HG03066 (cell line): Measurements from ENCODE around the gene CCDC134.

Experiments
- ATAC-seq: cut with Tn5 transposase; IDR thresholded peaks from one replicate; pipeline ENCODE4 v1.9.1; 2021; ENCODE audit warnings: low read depth; ENCODE audit not compliant: unreplicated experiment

Gene CCDC134

DNA sequence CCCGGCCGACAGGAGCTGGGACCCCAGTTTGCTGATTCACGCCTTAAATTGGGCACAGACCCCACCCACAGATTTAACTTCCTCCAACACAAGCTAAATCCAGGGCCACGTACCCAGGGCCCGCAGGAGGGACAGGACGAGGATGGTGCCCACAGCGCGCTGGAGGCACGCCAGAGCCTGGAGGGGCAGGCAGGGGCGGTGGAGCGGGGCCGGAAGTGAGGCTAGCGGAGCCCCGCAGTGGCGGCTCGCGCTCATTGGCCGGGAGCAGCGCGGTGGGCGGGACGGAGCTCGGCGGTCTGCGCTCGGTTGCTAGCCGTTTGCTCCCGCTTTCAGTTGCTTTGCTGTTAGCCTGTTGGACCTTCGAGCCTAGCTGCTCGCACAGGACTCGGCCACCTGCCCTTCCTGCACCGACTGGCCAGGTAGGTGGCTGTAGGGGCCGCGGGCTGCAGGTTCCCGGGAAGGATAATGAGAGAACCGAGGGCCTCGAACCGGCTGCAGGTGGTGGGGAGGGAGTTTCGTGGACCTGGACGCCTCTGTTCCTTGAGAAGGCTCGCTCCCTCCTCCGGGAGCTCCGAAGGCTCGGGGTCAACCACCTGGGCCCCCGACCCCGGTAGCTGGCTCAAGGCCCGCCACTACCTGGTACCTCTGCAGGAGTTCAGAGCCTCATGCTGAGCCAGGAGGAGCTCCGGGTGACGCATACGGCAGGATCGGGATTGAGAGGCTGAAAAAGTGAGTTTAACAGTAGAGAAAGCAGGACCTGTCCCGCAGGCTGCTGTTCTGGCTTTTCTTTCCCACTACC, at the start of gene CCDC134:
CCDC134 (plus strand) TSS at position 332 of the 799 bp plus-strand sequence. CDS start 8,212 bp downstream, outside the sequence.
- peak; percentile 86 for ATAC-seq

DNA sequence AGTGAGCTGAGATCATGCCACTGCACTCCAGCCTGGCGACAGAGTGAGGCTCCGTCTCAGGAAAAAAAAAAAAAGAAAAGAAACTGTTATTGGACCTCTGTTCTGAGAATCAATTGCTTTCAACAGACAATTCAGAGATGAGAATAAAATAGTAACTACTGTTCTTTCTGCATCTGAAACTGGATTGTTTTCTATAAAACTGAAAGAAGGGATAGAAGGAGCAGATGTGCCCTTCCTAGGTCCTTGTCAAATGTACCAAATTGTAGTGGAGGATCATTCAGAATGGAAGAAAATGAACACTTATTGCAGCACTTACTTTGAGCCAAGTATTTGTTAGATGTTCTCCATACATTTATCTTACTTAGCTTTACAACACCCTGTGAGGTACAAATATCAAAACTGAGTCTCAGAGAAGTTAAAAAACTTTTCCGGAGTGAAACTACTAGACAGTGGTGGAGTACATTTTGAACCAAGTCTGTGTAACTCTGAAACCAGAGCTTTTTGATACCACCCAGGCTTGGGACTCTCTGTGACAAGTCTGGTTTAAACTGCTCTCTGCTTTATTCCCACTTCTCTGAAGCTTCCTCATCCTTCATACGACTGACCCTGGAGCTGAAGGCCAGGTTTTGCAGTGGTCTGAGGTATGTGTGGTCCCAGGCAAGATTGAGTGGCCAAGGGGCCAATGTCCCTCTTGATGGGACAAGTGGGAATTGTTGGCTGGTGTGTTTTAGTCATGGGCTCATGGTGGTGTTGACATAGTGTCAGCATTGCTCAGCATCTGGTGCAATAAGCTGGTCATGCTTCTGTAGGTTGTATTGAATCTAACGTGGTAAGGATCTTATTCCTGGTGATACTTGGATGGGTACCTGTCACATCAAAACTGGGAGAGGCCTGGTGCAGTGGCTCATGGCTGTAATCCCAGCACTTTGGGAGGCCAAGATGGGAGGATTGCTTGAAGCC, 48.2 kb upstream of the CCDC134 start:
- ATAC-seq, result no peak

DNA sequence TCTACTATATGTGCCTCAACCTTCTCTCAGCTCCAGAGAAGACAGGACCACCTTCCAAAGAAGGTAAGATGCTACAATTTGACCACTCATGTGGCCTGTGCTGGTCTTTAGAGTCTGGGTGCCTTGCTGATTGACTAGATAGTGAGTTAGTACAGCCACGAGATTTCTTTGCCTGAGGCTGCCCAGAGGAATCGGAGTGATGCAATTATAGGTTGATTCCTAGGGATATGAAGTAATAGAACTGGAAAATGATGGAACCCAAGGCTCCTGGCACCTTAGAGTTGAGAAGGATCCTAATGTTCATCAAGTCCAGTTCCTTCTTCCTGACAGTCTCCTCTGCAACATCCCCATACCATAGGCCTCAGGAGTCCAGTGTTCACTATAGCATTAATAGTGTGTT, 46.5 kb upstream of the CCDC134 start:
- ATAC-seq, result no peak

DNA sequence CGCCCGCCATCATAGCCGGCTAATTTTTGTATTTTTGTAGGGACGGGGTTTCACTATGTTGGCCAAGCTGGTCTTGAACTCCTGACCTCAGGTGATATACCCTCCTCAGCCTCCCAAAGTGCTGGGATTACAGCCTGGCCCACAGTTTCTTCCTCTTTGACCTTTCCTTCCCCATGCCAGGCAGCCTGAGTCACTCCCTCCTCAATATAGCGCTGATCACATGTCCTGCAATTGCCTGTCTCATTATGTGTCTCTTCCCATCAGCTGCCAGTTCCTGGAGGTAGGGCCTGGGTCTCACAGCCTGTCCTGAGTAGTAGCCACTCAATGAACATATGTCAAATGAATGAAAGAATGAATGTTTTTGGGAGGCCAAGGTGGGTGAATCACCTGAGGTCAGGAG, 43.0 kb upstream of the CCDC134 start:
- ATAC-seq, result no peak

DNA sequence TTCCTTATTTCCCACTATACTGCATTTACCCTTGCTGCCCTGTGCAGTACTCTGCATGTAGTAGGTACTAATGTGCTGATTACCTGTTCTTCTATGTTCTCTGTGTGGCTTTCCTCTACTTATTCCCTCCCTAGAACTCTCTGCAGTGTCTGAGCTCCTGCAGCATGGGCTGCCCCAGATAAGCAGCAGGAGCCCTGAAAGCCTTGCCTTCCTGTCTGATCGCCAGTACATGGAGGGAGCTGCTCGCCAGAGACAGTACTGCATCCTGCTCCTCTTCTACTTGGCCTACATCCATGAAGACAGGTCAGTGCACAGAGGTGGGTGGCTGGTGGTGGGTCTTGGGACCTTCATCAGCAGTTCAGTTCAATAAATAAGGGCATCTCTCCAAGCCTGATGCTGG, 42.2 kb upstream of the CCDC134 start:
- ATAC-seq, result no peak

DNA sequence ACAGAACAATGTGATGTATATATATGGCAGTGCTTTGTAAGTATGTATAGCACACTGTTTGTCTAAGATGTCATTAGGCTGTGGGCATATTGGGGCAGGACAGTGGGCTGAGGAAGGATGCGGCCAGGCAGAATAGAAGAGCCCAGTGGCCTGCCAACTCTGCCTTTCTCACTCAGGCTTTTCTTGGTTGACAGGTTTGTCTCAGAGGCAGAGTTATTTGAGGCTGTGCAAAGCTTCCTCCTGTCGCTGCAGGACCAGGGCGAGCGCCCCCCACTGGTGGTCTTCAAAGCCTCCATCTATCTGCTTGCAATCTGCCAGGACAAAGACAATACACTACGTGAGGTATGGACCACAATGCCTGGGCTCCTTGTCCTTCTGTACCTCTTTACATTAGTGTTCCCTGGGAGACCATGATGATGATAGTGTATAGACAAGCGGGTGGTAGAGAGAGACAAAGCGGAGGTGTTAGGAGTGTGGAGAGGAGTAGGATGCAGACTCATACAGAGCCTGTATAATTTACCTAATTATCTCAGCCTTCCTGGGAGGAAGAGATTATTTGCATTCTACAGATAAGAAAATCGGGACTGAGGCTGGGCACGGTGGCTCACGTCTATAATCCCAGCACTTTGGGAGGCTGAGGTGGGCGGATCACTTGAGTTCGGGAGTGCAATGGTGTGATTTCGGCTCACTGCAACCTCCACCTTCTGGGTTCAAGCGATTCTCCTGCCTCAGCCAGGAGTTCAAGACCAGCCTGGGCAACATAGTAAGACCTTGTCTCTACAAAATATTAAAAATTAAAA, 37.3 kb upstream of the CCDC134 start:
- ATAC-seq, result no peak

DNA sequence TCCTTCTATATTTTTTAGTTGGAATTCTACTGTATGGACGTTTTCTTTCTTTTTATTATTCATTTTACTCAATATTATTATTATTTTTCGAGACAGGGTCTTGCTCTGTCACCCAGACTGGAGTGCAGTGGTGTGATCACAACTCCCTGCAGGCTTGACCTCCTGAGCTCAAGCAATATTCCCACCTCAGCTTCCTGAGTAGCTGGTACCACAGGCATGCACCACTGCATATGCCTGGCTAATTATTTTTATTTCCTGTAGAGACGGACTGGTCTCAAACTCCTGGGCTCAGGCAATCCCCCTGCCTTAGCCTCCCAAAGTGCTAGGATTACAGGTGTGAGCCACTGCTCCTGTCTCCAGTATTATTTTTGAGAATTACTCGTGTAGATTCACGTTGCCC, 34.0 kb upstream of the CCDC134 start:
- no peak for ATAC-seq

DNA sequence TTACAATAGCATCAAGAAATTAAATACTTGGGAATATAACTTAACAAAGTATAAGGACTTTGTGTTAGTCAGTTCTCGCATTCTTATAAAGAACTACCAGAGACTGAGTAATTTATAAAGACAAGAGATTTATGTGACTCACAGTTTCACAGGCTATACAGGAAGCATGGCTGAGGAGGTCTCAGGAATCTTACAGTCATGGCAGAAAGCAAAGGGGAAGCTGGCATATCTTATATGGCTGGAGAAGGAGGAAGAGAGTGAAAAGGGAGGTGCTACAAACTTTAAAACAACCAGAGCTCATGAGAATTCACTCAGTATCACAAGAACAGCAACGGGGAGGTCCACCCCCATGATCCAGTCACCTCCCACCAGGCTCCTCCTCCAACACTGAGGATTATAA, 32.0 kb upstream of the CCDC134 start:
- no peak for ATAC-seq

DNA sequence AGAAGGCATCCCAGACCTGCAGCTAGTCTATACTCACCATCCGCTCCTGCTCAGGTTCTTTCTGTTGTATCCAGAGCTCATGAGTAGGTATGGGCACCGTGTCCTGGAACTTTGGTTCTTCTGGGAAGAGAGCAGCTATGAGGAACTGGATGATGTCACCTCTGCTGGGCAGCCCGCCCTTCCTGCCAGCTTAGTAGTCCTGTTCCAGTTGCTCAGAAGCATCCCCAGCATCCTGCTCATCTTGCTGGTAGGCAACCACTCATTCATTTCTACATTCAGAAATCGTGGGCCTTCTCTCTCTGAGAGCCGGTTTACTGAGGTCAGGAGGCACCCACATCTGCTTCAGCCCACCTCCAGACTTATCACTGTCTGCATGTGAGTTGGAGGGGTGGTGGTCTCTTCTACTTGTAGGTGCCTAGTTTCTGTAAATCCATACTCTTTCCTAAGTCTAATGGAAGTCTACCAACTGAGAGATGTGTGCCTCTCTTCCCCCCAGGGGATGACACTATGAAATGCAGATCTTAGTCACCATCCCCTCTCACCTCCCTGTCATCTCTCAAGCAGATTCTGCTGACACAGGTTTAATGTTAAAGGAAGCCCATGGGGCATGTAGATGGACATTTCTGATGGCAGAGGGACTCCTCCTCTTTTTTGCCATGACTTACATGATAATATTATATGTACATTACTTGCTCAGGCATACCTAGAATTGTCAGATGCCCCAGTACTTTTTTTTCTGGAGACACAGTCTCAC, 29.6 kb upstream of the CCDC134 start:
- ATAC-seq, result no peak

DNA sequence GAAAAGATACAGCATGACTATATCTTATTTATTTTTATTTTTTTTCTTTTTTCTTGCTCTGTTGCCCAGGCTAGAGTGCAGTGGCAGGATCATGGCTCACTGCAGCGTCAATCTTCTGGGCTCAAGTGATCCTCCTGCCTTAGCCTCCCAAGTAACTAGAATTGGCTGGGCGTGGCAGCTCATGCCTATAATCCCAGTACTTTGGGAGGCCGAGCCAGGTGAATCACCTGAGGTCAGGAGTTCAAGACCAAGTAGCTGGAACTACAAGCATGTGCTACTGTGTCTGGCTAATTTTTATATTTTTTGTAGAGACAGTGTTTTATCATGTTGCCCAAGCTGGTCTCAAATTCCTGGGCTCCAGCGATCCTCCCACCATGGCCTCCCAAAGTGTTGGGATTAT, 28.3 kb upstream of the CCDC134 start:
- ATAC-seq, result no peak

DNA sequence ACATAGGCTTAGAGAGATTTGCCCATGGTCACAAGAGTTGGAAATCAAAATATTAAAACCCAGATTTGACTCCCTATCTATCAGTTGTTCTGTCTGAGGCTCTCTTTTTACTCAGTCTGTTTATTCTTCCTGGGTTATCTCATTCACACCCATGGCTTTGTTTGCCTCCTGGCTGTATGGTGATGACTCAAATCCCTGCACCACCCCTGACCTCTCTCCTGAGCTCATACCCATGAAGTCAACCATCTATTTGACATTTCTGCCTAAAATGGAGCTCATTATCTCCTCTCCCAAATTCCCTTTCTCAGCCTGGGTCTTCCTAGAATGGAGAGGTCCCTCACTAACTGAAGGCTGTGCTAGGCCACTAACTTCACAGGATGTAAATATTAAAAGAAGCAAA, 27.8 kb upstream of the CCDC134 start:
- no peak for ATAC-seq

DNA sequence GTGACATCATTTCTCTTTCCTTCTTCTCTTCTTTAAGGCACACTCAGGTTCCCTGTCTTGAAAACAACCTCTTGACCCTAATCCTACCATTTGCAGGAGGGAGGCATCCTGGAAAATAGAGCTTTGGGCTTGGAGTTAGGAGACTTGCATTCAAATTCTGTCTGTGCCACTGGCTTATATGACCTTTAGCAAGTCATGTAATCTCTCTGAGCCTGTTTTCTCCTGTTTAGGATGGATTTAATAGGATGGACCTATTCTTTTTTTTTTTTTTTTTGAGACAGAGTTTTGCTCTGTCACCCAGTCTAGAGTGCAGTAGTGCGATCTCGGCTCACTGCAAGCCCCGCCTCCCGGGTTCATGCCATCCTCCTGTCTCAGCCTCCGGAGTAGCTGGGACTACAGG, 25.1 kb upstream of the CCDC134 start:
- ATAC-seq, result no peak

DNA sequence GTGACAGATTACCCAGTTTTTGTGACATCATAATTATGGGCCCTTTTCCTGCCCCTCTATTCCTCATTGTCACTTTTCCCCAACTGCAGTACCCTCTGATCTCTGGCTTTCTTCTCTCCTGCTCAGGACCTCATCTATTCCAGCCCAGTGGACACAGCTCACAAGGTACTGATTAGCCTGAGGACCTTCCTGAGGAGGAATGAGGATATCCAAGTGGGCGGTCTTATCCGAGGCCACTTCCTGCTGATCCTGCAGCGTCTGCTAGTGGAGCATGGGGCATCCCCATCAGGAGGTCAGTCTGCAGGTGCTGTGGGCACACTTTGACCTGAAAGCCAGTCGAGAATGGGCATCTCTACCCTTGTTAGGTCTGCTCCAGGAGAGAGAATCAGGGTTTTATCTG, 24.5 kb upstream of the CCDC134 start:
- ATAC-seq, result no peak

DNA sequence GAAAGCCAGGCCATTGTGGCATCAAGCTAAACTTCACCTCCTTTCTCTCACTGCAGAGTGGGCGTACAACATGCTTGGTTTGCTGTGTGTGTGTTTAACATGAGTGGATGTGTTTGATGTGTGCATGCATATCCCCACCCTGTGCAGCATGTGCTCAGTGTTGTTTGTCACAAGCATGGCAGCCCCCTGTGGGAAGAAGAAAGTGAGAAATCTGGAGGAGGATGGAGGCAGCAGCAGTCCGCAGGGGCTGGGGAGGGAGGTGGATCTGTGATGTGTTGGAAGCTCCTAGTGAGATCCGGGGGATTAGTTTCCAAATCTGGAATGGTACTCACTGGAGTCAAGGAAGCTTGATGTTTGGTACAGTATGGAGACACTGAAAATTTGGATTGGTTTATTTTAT, 24.1 kb upstream of the CCDC134 start:
- no peak for ATAC-seq

DNA sequence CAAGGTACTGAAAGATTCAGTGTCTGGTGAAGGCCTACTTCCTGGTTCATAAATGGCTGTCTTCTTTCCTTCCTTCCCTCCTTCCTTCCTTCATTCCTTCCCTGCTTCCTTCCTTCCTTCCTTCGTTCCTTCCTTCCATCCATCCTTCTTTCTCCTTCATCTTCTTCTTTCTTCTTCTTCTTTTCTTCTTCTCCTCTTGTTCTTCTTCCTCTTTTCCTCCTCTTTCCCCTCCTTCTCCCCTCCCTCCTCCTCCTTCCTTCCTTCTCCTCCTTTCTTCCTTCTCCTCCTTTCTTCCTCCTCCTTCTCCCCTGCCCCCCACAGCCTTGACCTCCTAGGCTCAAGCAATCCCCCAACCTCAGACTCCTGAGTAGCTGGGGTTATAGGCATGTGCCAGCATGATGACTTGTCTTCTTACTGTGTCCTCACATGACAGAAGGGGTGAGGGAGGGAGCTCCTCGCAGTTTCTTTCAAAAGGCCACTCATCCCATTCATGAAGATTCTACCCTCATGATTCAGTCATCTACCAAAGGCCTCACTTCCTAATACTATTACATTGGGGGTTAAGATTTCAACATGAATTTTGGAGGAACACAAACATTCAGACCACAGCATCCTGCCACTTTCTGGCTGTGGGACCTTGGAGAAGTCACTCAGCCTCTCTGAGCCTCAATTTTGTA, 22.6 kb upstream of the CCDC134 start:
- ATAC-seq, result no peak

DNA sequence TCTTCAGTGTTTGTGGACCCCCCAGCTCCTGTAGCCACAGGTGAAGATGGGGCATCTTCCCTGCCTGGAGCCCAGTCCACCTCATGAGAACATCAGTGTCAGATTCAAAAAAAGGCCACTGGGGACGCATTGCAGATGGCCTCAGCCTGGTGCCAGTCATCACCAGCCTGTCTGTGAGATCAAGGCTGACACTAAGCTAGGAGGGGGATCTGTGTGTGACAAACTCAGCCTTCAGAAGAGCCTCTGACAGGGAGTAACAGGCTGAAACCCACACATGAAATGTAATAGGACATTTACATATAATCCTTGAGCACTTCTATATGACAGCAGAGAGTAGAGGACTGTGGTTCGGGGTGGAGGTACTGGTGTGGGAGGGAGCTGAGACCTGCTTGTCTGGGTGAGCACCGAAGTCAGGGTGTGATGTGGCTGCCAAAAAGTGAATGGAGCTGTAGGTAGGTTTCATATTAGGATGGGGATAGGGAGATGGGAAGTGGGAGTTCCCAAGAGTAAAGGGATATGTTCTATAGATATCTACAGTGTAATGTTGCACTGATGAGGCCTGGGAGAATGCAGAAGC, 20.5 kb upstream of the CCDC134 start:
- ATAC-seq, result no peak

DNA sequence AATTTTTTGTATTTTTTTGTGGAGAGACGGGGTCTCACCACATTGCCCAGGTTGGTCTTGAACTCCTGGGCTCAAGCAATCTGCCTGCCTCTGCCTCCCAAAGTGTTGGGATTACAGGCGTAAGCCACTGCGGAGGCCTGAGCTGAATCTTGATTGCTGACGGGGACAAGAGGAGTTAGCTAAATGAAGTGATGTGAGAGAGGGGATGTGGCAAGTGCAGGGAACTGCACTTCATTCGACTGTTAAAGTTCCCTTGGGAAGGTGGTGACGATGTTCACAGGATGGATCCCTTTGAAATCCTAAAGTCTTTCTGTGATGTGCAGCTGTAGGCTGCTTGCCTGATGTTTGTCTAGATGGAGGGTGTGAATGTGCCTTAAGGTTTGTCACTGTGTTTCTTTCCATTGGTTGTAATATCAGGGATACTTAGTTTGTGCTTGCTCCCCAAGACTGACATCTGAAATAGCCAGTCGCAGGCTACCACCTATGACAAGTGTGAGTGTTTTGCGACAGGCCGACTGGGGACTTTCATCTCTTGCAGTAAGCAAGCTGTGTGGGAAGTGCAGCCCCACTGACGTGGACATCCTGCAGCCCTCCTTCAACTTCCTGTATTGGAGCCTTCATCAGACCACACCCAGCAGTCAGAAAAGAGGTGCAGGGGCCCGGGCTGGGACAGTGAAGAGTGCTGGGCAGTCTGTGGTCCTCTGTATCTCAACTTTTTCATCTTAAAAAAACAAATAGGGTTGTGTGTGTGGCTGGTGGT, 19.6 kb upstream of the CCDC134 start:
- peak; percentile 84 for ATAC-seq

DNA sequence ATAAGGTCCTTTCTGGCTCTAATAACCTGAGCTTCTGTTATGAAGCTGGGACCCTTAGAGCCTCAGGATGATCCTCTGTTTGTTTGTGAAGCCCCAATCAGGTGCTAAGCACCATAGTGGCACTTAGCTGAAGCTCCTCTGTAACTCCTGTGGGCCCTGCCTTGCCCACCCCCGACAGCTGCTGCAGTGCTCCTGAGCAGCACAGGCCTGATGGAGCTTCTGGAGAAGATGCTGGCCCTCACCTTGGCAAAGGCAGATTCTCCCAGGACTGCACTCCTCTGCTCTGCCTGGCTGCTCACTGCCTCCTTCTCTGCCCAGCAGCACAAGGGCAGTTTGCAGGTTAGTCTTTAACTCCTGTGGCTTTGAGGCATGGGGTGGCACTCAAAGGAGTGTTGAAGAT, 19.0 kb upstream of the CCDC134 start:
- ATAC-seq, result no peak

DNA sequence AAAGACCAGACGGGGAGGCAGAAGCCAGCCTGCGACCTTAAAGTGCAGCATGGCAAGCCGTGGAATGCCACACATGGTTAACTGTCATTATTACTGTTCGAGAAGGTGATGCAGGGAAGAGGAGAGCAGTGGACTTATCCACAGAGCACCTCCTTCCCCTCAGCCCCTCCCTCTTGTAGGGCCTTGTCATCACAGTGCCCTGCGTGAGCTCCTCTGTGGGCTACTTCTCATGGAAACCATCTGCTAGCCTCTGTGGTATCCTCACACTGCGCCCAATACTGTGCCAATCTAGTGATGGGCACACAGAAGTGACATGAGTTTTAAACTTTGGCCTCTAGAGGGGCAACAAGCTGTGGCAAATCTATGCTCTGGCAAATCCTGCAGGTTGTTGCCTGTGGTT, 18.2 kb upstream of the CCDC134 start:
- ATAC-seq, result no peak
